Measurements from ENCODE around the gene PLEKHM2. TPM values are rescaled to one million over a fixed set of nuclear protein-coding genes. Genes with fewer than 3 reads are reported as not detected.

Gene PLEKHM2
- polyA plus RNA-seq, 1 donor (not counting 4 experiments of a cell fraction or from before 2014, with no cell fraction given): 30.0 TPM

DNA sequence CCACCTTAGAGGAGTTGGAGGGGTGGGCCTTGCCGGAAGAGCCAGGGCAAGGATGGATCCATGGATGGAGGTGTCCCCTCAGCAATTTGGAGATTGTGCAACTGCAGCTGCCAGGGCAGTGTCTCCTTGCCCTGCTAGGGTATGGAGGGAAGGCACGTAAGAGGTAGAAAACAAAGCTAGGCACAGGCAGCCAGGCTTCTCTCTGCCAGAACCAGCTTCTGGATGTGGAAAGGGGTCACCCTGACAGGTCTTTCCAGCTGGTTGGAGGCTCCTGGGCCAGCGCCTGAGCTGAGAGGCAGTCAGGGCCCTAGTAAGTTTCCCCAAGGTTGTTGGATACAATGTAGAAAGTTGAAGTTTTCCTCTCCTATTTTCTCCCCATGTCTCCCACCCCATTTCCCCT lies 36.7 kb downstream of the PLEKHM2 start:
- TF ChIP-seq CTCF (optimal IDR thresholded peaks at IDR 0.05 in 1 of 3, IDR thresholded peaks at IDR 0.05 in 1 of 3, conservative IDR thresholded peaks at IDR 0.05 in 1 of 3; ENCODE audit: extremely low read depth in 1 of 3, insufficient read depth in 2 of 3, low read length in 3 of 3): no peak
- no peak for TF ChIP-seq EZH2 (IDR thresholded peaks at IDR 0.05; ENCODE audit: low read length)
- no peak overlapping the region for H3K4me3 ChIP-seq (ENCODE audit: control insufficient read depth in 2 of 3, extremely low read depth in 1 of 3, insufficient read depth in 2 of 3, low read depth in 1 of 3, low read length in 3 of 3)
- peaks cover 35 to 60% of the 10 kb centered on the region in 2 experiments for H3K36me3 ChIP-seq (ENCODE audit: control insufficient read depth in 2 of 2, extremely low read depth in 1 of 2, insufficient read depth in 2 of 2, low read length in 2 of 2)
- no peaks in the 10 kb centered on the region for H3K9me3 ChIP-seq (ENCODE audit: control insufficient read depth, low read depth, low read length)
- no peaks in the 10 kb centered on the region for H3K4me1 ChIP-seq (ENCODE audit: control insufficient read depth, extremely low read depth, insufficient read depth, low read length)
- no peak overlapping the region for H3K4me2 ChIP-seq (ENCODE audit: control insufficient read depth, extremely low read depth, insufficient read depth, low read depth, low read length)
- peaks cover 2% of the 10 kb centered on the region for H3K9me1 ChIP-seq (ENCODE audit: control insufficient read depth, extremely low read depth, insufficient read depth, low read length)
- H4K20me1 ChIP-seq (ENCODE audit: control insufficient read depth, extremely low read depth, insufficient read depth, low read length): no peaks in the 10 kb centered on the region
- H3K27me3 ChIP-seq (ENCODE audit: control insufficient read depth, extremely low read depth, insufficient read depth, low read length): no peaks in the 10 kb centered on the region
- no peaks in the 10 kb centered on the region for H3K79me2 ChIP-seq (ENCODE audit: control insufficient read depth, insufficient read depth, low read length)
- H3K9ac ChIP-seq (ENCODE audit: control insufficient read depth, extremely low read depth, insufficient read depth, low read length): no peak overlapping the region
- FAIRE-seq (no peak), DNase-seq (ENCODE audit: low read depth, low spot score) (no peak)
- H3K27ac ChIP-seq (ENCODE audit: control insufficient read depth, insufficient read depth, low read length): no peak overlapping the region
- dilution Hi-C loops (cut with MboI; ENCODE audit: extremely low pct_ligation_motif_present, low sequenced_read_pairs): no loop called here
- no peak overlapping the region for H2AFZ ChIP-seq (ENCODE audit: control insufficient read depth, low read length)

GRCh38 chr1:15722411-15722810 lies 38.3 kb downstream of the PLEKHM2 start:
- Histone ChIP-seq H3K9me1 (ENCODE audit: control insufficient read depth, extremely low read depth, insufficient read depth, low read length) (no peaks in the 10 kb centered on the region), H2AFZ (ENCODE audit: control insufficient read depth, low read length) (no peak overlapping the region), H3K4me3 (ENCODE audit: control insufficient read depth in 2 of 3, extremely low read depth in 1 of 3, insufficient read depth in 2 of 3, low read depth in 1 of 3, low read length in 3 of 3) (no peak overlapping the region), H4K20me1 (ENCODE audit: control insufficient read depth, extremely low read depth, insufficient read depth, low read length) (no peaks in the 10 kb centered on the region), H3K4me2 (ENCODE audit: control insufficient read depth, extremely low read depth, insufficient read depth, low read depth, low read length) (no peak overlapping the region), H3K9ac (ENCODE audit: control insufficient read depth, extremely low read depth, insufficient read depth, low read length) (no peak overlapping the region), H3K79me2 (ENCODE audit: control insufficient read depth, insufficient read depth, low read length) (no peaks in the 10 kb centered on the region), H3K4me1 (ENCODE audit: control insufficient read depth, extremely low read depth, insufficient read depth, low read length) (no peaks in the 10 kb centered on the region), H3K27me3 (ENCODE audit: control insufficient read depth, extremely low read depth, insufficient read depth, low read length) (no peaks in the 10 kb centered on the region), H3K36me3 (ENCODE audit: control insufficient read depth in 2 of 2, extremely low read depth in 1 of 2, insufficient read depth in 2 of 2, low read length in 2 of 2) (peaks cover 34 to 61% of the 10 kb centered on the region in 2 experiments), H3K9me3 (ENCODE audit: control insufficient read depth, low read depth, low read length) (no peaks in the 10 kb centered on the region), H3K27ac (ENCODE audit: control insufficient read depth, insufficient read depth, low read length) (no peak overlapping the region)
- no peak for DNase-seq (ENCODE audit: low read depth, low spot score)
- dilution Hi-C loops (cut with MboI; ENCODE audit: extremely low pct_ligation_motif_present, low sequenced_read_pairs): no loop called here
- TF ChIP-seq CTCF (optimal IDR thresholded peaks at IDR 0.05 in 1 of 3, IDR thresholded peaks at IDR 0.05 in 1 of 3, conservative IDR thresholded peaks at IDR 0.05 in 1 of 3; ENCODE audit: extremely low read depth in 1 of 3, insufficient read depth in 2 of 3, low read length in 3 of 3) (no peak), EZH2 (IDR thresholded peaks at IDR 0.05; ENCODE audit: low read length) (no peak)
- FAIRE-seq: no peak

Measured in keratinocyte (primary cell).